H1 (cell line): ENCODE data around the gene ESYT1. TPM values are rescaled to one million over a fixed set of nuclear protein-coding genes. Genes with fewer than 3 reads are reported as not detected.

Source experiments
- BRCA1 ChIP-seq: IDR thresholded peaks from 2 replicates; pipeline ENCODE4 v1.6.1; 2012; ENCODE audit warnings: low read depth, low read length, improper control_type of control experiment
- NANOG ChIP-seq: IDR thresholded peaks from 2 replicates; pipeline ENCODE4 v1.6.1; 2011; ENCODE audit warnings: low read length, low read depth, mild to moderate bottlenecking, inconsistent platforms; ENCODE audit not compliant: insufficient read depth, poor library complexity, severe bottlenecking
- TAF7 ChIP-seq: optimal IDR thresholded peaks from 2 replicates; pipeline ENCODE3; 2011; ENCODE audit warnings: low read depth, mild to moderate bottlenecking, inconsistent platforms, low read length, moderate library complexity, borderline replicate concordance
- TEAD4 ChIP-seq: IDR thresholded peaks from 2 replicates; pipeline ENCODE4 v1.6.1; 2012; ENCODE audit warnings: low read depth, low read length, inconsistent platforms, mixed read lengths
- polyA plus RNA-seq, 7 experiments: library from polyadenylated mRNA; depleted of rRNA in 3 of 7; stranded (reverse) in 5 of 7; unstranded in 2 of 7; fragments of >200 nt in 5 of 7; fragments of 200-250 nt in 2 of 7; gene quantifications; 1 replicate in 5 of 7; 2 replicates in 1 of 7; 4 replicates in 1 of 7; pipeline versions ENCODE4 v1.2.1 to v1.2.3, GENCODE V29; 2011 to 2013; ENCODE audit warnings: missing spikeins in 2 of 7, mixed read lengths in 2 of 7
- total RNA-seq: library from RNA; stranded (reverse); fragmentation: NEBNext Ultra II Directional; extraction: Animal tissue kit (Norgen Biotek cat#: 25700); gene quantifications from 2 replicates; pipeline ENCODE4 v1.2.1, GENCODE V29; 2021

ESYT1 gene
- total and polyA plus RNA-seq, 2 of the 8 experiments (the other 6 are each of a cell fraction or from before 2014, with no cell fraction given) = 86.9 to 165 TPM

DNA sequence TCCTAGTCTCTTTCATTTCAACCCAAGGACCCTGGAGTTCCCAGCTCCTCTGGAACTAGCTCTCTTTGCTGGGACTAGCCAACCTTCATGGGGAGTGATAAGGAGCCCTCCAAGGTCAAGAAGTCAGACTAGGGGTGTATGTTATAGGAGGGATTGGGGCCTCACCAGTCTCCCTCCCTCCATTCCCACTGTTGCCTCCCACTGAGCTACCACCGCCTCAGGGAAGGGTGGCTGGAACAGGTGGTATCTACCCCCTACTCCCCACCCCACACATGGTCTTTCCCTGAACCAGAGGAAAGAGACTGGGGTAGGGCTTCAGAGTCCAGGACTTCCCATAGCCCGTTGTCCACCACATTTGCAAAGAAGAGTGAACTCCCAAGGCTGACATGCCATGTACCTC, 45.7 kb upstream of the ESYT1 start (continued):
- no peak for TF ChIP-seq TAF7
- no peak for TF ChIP-seq NANOG
- TF ChIP-seq TEAD4 = no peak
- TF ChIP-seq BRCA1 = no peak
